ENCODE measurements around the gene KCNT1. TPM values are rescaled to one million over a fixed set of nuclear protein-coding genes. Genes with fewer than 3 reads are reported as not detected.
A peak's percentile ranks its signal among the peaks of the same experiment; 100 is the strongest.

Gene KCNT1
- total RNA-seq, 1 experiment from 2014 or later, result 0.10 TPM

GRCh38 chr9:135747311-135747710, 45.3 kb downstream of the KCNT1 start:
- no peaks in the 10 kb centered on the region for H3K27me3 ChIP-seq (ENCODE audit: control insufficient read depth, insufficient read depth, low read length)
- peak; percentile 65 for DNase-seq
- no peaks in the 10 kb centered on the region for H3K36me3 ChIP-seq (replicated peaks; ENCODE audit: control insufficient read depth, insufficient read depth, low read length)
- no peak overlapping the region for H3K4me3 ChIP-seq (ENCODE audit: insufficient read depth, low read depth, low read length)

GRCh38 chr9:135748676-135749075, 46.7 kb downstream of the KCNT1 start:
- no peak for DNase-seq

GRCh38 chr9:135749171-135750045, 47.4 kb downstream of the KCNT1 start:
- H3K27me3 ChIP-seq (ENCODE audit: control insufficient read depth, insufficient read depth, low read length), result no peaks in the 10 kb centered on the region
- H3K4me3 ChIP-seq (ENCODE audit: insufficient read depth, low read depth, low read length), result no peak overlapping the region
- no peak for DNase-seq
- no peaks in the 10 kb centered on the region for H3K36me3 ChIP-seq (replicated peaks; ENCODE audit: control insufficient read depth, insufficient read depth, low read length)

More at GRCh38 chr9:135748676-135749075, 46.7 kb downstream of the KCNT1 start:
- Histone ChIP-seq H3K27me3 (ENCODE audit: control insufficient read depth, insufficient read depth, low read length) (no peaks in the 10 kb centered on the region), H3K4me3 (ENCODE audit: insufficient read depth, low read depth, low read length) (no peak overlapping the region), H3K36me3 (replicated peaks; ENCODE audit: control insufficient read depth, insufficient read depth, low read length) (no peaks in the 10 kb centered on the region)

DNA sequence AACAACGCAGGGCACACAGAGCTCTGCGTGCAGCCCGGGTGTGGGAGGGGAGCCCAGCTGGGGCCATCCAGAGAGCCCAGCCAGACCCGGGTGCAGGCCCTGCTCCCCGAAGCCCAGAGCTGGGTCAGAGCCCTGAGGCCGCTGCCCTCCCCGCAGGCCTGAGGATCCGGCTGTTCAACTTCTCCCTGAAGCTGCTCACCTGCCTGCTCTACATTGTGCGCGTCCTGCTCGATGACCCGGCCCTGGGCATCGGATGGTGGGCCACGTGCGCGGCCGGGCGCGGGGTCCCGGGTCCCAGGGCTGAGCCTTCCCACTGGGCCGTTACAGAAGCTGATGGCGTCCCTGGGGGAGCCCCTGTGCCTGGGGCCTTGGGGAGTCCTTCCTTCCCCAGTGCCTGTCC, 48.8 kb downstream of the KCNT1 start:
- DNase-seq, result no peak
- no peaks in the 10 kb centered on the region for H3K27me3 ChIP-seq (ENCODE audit: control insufficient read depth, insufficient read depth, low read length)
- no peak overlapping the region for H3K4me3 ChIP-seq (ENCODE audit: insufficient read depth, low read depth, low read length)
- H3K36me3 ChIP-seq (replicated peaks; ENCODE audit: control insufficient read depth, insufficient read depth, low read length), result no peaks in the 10 kb centered on the region

- DNase-seq, result no peak
- Histone ChIP-seq H3K4me3 (ENCODE audit: insufficient read depth, low read depth, low read length) (no peak overlapping the region), H3K36me3 (replicated peaks; ENCODE audit: control insufficient read depth, insufficient read depth, low read length) (no peaks in the 10 kb centered on the region), H3K27me3 (ENCODE audit: control insufficient read depth, insufficient read depth, low read length) (no peaks in the 10 kb centered on the region)
Observed at GRCh38 chr9:135751501-135751900, 49.5 kb downstream of the KCNT1 start.

DNA sequence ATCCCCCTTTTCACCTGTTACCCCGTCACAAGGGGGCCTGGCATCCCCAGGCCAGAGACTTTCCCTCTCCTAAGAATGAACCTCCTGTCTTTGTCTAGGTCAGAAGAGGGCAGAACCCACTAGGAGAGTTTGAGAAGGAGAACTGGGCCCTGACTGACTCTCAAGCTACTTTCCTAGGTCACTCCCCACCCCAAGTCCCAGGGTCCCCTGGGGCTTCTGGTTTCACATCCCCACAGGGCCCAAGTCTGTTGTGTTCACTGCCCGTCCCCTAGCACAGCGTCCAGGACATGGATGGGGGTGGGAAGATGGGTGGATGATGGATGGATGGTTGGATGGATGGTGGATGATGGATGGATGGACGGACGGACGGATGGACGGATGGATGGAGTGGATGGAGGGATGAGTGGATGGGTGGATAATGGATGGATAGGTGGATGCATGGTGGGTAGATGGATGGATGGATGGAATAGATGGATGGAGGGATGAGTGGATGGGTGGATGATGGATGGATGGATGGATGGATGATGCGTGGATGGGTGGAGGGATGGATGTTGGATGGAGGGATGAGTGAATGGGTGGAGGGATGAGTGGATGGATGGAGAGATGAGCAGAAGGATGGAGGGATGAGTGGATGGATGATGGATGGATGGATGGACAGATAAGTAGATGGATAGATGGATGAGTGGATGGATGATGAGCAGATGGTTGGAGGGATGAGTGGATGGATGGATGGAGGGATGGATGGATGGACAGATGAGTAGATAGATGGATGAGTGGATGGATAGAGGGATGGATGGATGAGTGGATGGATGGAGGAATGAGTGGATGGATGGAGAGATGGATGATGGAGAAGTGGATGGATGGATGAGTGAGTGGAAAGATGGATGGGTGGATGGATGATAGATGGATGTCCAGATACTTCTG, 50.6 kb downstream of the KCNT1 start:
- Histone ChIP-seq H3K27me3 (ENCODE audit: control insufficient read depth, insufficient read depth, low read length) (no peaks in the 10 kb centered on the region), H3K4me3 (ENCODE audit: insufficient read depth, low read depth, low read length) (no peak overlapping the region), H3K36me3 (replicated peaks; ENCODE audit: control insufficient read depth, insufficient read depth, low read length) (no peaks in the 10 kb centered on the region)
- DNase-seq, result no peak

DNA sequence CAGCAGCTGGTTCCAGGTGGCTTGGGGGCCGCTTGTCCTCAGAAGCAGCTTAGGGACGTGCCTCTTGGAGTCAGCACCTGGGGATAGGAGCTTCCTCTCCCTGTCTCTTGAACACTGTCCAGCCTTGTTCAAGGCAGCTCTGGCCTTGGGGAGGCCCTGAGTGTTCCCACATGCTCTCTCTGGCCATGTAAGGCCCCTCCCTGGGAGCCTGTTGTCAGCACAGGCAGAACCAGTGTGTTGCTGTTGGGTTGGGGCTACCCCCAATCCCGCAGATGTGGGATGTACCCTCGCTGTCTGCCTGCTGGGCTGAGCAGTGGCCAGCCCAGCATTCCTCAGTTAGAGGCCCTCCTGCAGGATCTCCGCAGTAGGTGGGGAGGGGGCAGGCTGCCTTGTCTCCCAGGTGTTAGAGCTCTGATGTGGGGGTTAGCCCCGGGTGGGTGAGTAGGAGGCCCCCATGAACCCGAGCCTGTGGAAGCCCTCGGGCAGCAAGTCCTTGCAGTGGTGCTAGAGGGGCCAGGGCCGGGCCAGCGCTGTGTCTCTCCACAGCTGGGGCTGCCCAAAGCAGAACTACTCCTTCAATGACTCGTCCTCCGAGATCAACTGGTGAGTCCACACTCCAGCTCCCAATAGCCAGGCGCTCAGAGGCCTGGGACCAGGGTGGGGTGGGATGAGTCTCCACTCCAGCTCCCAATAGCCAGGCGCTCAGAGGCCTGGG, 51.6 kb downstream of the KCNT1 start:
- Histone ChIP-seq H3K27me3 (ENCODE audit: control insufficient read depth, insufficient read depth, low read length) (no peaks in the 10 kb centered on the region), H3K4me3 (ENCODE audit: insufficient read depth, low read depth, low read length) (no peak overlapping the region), H3K36me3 (replicated peaks; ENCODE audit: control insufficient read depth, insufficient read depth, low read length) (no peaks in the 10 kb centered on the region)
- no peak for DNase-seq

DNA sequence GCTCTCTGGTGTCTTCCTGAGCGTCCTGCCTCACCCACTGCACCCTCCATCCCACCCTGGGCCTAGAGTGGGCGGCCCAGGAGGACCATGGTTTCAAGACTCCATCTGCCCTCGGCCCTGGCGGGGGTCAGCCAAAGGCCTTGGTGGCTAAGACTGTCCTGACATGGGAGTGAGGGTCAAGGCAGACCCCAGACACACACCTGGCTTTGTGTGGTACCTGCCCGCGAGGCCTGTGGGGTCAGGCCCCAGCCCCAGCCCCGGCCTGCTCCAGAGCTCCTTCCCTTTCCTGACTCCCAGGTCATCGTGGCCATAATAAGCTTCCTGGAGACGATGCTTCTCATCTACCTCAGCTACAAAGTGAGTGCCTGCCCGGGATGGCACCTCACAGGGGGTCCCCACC, 54.6 kb downstream of the KCNT1 start:
- H3K36me3 ChIP-seq (replicated peaks; ENCODE audit: control insufficient read depth, insufficient read depth, low read length), result no peaks in the 10 kb centered on the region
- H3K27me3 ChIP-seq (ENCODE audit: control insufficient read depth, insufficient read depth, low read length), result no peaks in the 10 kb centered on the region
- no peak for DNase-seq
- H3K4me3 ChIP-seq (ENCODE audit: insufficient read depth, low read depth, low read length), result no peak overlapping the region

DNA sequence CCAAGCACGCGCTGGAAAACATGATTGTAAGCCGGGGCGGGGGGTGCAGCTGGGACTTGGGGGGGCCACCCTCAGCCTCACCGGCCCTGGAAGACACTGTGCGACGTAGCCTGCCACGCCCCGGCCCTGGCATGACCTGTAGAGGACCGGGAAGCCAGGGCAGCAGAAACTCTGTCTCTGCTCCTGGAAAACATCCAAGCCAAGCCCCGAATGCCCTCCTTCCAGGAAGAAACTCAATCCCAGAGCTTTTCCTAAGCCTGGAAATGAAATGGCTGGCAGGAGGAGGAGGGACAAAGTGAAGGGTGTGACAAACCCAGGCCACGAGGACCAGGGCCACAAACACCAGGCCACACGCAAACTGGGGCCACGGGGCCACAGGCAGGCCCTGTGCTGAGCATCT, 55.4 kb downstream of the KCNT1 start:
- H3K4me3 ChIP-seq (ENCODE audit: insufficient read depth, low read depth, low read length), result no peak overlapping the region
- H3K27me3 ChIP-seq (ENCODE audit: control insufficient read depth, insufficient read depth, low read length), result no peaks in the 10 kb centered on the region
- no peaks in the 10 kb centered on the region for H3K36me3 ChIP-seq (replicated peaks; ENCODE audit: control insufficient read depth, insufficient read depth, low read length)
- no peak for DNase-seq

DNA sequence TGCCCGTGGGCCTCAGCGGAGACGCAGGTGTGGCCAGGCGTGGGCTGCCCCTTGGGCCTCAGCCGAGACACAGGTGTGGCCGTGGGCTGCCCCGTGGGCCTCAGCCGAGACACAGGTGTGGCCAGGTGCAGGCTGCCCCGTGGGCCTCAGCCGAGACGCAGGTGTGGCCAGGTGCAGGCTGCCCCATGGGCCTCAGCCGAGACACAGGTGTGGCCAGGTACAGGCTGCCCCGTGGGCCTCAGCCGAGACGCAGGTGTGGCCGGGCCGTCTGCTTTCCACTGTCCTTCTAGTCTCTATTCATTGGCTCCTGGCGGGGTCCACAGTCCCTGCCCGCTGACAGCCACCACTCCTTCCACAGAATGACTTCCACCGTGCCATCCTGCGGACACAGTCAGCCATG, 56.1 kb downstream of the KCNT1 start:
- Histone ChIP-seq H3K27me3 (ENCODE audit: control insufficient read depth, insufficient read depth, low read length) (no peaks in the 10 kb centered on the region), H3K36me3 (replicated peaks; ENCODE audit: control insufficient read depth, insufficient read depth, low read length) (no peaks in the 10 kb centered on the region), H3K4me3 (ENCODE audit: insufficient read depth, low read depth, low read length) (no peak overlapping the region)
- DNase-seq, result no peak

DNA sequence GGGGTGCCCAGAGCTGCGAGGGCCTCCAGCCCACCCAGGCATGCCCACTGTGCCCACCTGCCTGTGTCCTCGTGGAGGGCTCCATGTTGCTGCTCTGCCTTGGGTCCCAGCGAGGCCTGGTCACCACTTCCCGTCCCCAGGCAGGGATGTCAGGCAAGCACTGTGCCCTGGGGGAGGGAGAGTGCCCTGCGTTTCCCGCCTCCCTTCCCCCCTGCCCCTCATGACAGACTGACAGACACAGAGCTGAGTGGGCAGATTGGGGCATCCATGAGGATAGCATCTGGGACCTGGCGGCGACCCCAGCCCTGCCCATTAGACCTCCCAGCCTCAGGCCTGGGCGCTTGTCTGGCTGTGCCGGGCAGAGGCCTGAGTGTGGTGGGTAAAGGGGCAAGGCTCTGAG, 56.9 kb downstream of the KCNT1 start:
- H3K27me3 ChIP-seq (ENCODE audit: control insufficient read depth, insufficient read depth, low read length), result no peaks in the 10 kb centered on the region
- peak; percentile 60 for DNase-seq
- no peak overlapping the region for H3K4me3 ChIP-seq (ENCODE audit: insufficient read depth, low read depth, low read length)
- H3K36me3 ChIP-seq (replicated peaks; ENCODE audit: control insufficient read depth, insufficient read depth, low read length), result no peaks in the 10 kb centered on the region

DNA sequence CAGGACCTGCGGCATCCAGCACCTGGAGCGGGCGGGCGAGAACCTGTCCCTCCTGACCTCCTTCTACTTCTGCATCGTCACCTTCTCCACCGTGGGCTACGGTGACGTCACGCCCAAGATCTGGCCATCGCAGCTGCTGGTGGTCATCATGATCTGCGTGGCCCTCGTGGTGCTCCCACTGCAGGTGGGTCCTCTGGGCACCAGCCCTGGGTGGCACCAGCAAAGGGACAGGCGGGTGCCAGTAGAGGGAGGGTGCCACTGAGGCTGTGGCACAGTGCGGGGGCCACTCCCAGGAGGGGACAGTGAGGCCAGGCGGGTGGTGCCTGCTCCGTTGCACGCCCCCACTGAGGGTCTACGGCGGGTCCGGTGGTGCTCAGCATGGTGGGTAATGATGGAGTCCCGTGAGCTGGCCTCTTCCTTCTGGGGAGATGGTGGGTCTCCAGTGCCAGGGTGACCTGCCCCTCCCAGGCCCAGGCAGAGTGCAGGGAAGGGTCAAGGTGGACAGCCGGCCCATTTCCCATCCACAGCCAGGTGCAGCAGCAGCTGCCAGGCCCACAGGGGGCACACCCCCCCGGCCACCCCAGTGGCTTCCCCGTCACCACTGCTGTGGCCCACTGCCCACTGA, 57.8 kb downstream of the KCNT1 start:
- peak; percentile 59 for DNase-seq
- Histone ChIP-seq H3K36me3 (replicated peaks; ENCODE audit: control insufficient read depth, insufficient read depth, low read length) (no peaks in the 10 kb centered on the region), H3K27me3 (ENCODE audit: control insufficient read depth, insufficient read depth, low read length) (no peaks in the 10 kb centered on the region), H3K4me3 (ENCODE audit: insufficient read depth, low read depth, low read length) (no peak overlapping the region)

DNA sequence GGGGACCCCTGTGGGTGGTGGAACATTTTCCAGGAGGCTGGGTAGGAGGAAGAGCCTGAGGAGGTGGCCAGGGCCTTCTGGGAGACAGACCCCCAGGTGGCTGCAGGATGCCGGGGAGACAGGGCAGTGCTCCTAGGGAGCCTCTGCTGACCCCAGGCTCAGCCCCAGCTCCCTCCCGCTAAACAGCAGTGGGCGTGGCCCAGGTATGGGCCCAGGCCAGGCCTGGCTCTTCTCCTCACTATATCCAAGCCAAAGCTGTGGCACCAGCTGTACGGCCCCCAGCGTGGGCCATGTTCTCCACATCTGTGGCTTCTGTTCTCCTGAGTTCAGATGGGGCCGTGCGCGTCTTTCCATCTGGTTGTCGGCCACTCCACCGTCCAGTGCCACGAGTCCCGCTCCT, 58.5 kb downstream of the KCNT1 start:
- Histone ChIP-seq H3K36me3 (replicated peaks; ENCODE audit: control insufficient read depth, insufficient read depth, low read length) (no peaks in the 10 kb centered on the region), H3K4me3 (ENCODE audit: insufficient read depth, low read depth, low read length) (no peak overlapping the region), H3K27me3 (ENCODE audit: control insufficient read depth, insufficient read depth, low read length) (no peaks in the 10 kb centered on the region)
- DNase-seq, result peak; percentile 68
